MM.1S (cell line): Measurements from ENCODE around the gene GSTT4.
"Not testable (repeated sequence)": the region's sequence is repeated elsewhere in the genome, so short reads cannot be mapped to it uniquely, and the experiment has no call there.

Experiments used
- DNase-seq: peaks from one replicate; pipeline ENCODE4 v3.0.0-alpha.2; 2015
- H2AFZ ChIP-seq: fragments of 300-600 bp; sonication (generic); 2 replicates; pipeline ENCODE4 v1.6.0; 2016; ENCODE audit warnings: antibody characterized with exemption, low read length
- H3F3A ChIP-seq: fragments of 300-600 bp; sonication (generic); 2 replicates; pipeline ENCODE4 v1.6.1; 2016; ENCODE audit warnings: mild to moderate bottlenecking, antibody characterized with exemption, low read length, moderate library complexity, mixed read lengths; ENCODE audit not compliant: insufficient read depth
- H3K27ac ChIP-seq: fragments of 300-600 bp; sonication (generic); 2 replicates; pipeline ENCODE4 v1.5.1; 2016; ENCODE audit warnings: mild to moderate bottlenecking, low read length
- H3K27me3 ChIP-seq: fragments of 300-600 bp; sonication (generic); replicated peaks from 2 replicates; pipeline ENCODE4 v1.6.0; 2016; ENCODE audit warnings: low read length; ENCODE audit not compliant: insufficient read depth
- H3K36me3 ChIP-seq: fragments of 300-600 bp; sonication (generic); replicated peaks from 2 replicates; pipeline ENCODE4 v1.6.1; 2016; ENCODE audit warnings: mild to moderate bottlenecking, low read length, mixed read lengths; ENCODE audit not compliant: insufficient read depth
- H3K4me1 ChIP-seq: fragments of 300-600 bp; sonication (generic); 2 replicates; pipeline ENCODE4 v1.6.1; 2016; ENCODE audit warnings: low read length, mixed read lengths
- H3K4me2 ChIP-seq: fragments of 300-600 bp; sonication (generic); 2 replicates; pipeline ENCODE4 v1.6.0; 2016; ENCODE audit warnings: low read depth, low read length
- H3K4me3 ChIP-seq: fragments of 300-600 bp; sonication (generic); 2 replicates; pipeline ENCODE4 v1.5.1; 2016; ENCODE audit warnings: low read length, mixed read lengths
- H3K79me2 ChIP-seq: fragments of 300-600 bp; sonication (generic); 2 replicates; pipeline ENCODE4 v1.6.1; 2016; ENCODE audit warnings: mixed run types, low read length, mixed read lengths
- H3K9ac ChIP-seq: fragments of 300-600 bp; sonication (generic); 2 replicates; pipeline ENCODE4 v1.6.1; 2016; ENCODE audit warnings: low read length, mixed read lengths
- H3K9me2 ChIP-seq: fragments of 300-600 bp; sonication (generic); replicated peaks from 2 replicates; pipeline ENCODE4 v1.6.1; 2016; ENCODE audit warnings: mild to moderate bottlenecking, low read length, mixed read lengths; ENCODE audit not compliant: insufficient read depth
- H3K9me3 ChIP-seq: fragments of 300-600 bp; sonication (generic); replicated peaks from 2 replicates; pipeline ENCODE4 v1.6.1; 2016; ENCODE audit warnings: mild to moderate bottlenecking, low read length, mixed read lengths; ENCODE audit not compliant: insufficient read depth
- H4K20me1 ChIP-seq: fragments of 300-600 bp; sonication (generic); 2 replicates; pipeline ENCODE4 v1.6.1; 2016; ENCODE audit warnings: mild to moderate bottlenecking, low read length, moderate library complexity, mixed read lengths; ENCODE audit not compliant: insufficient read depth
- CTCF ChIP-seq: fragments of 300-600 bp; sonication (generic); IDR thresholded peaks from 2 replicates; pipeline ENCODE4 v1.5.1; 2016; ENCODE audit warnings: antibody characterized with exemption, low read length, mixed read lengths
- EZH2 ChIP-seq: fragments of 300-600 bp; sonication (generic); optimal IDR thresholded peaks from 2 replicates; pipeline ENCODE3; 2017; ENCODE audit warnings: low read depth, mild to moderate bottlenecking, antibody characterized with exemption, low read length, mixed read lengths

The GSTT4 gene

GRCh38 chr22:23986538-23987178 is 18.6 kb downstream of the GSTT4 start:
- not testable (repeated sequence) for H3K4me1 ChIP-seq, H3K79me2 ChIP-seq, H3K4me3 ChIP-seq, H3K9ac ChIP-seq, H3K27ac ChIP-seq, DNase-seq, H3K36me3 ChIP-seq, H3K9me2 ChIP-seq, H3K4me2 ChIP-seq, H3K27me3 ChIP-seq, H4K20me1 ChIP-seq, H3F3A ChIP-seq, H2AFZ ChIP-seq, H3K9me3 ChIP-seq

- DNase-seq, H3K4me3 ChIP-seq, H3K9ac ChIP-seq: not testable (repeated sequence)
Observed at GRCh38 chr22:23986089-23986488, 19.2 kb downstream of the GSTT4 start.

GRCh38 chr22:23984430-23984829 is 20.8 kb downstream of the GSTT4 start:
- H3K4me2 ChIP-seq = no peak overlapping the region
- H3K4me3 ChIP-seq = no peak overlapping the region
- no peak overlapping the region for H3K27ac ChIP-seq
- H3F3A ChIP-seq = no peaks in the 10 kb centered on the region
- no peaks in the 10 kb centered on the region for H3K79me2 ChIP-seq
- H3K9me3 ChIP-seq = no peaks in the 10 kb centered on the region
- no peaks in the 10 kb centered on the region for H4K20me1 ChIP-seq
- peak; percentile 58 for TF ChIP-seq CTCF
- no peak for TF ChIP-seq EZH2
- H3K9me2 ChIP-seq = no peaks in the 10 kb centered on the region
- H3K4me1 ChIP-seq = no peaks in the 10 kb centered on the region
- no peak overlapping the region for H2AFZ ChIP-seq
- peak; percentile 22 for DNase-seq
- H3K27me3 ChIP-seq = no peaks in the 10 kb centered on the region
- no peak overlapping the region for H3K9ac ChIP-seq
- no peaks in the 10 kb centered on the region for H3K36me3 ChIP-seq

More at GRCh38 chr22:23986089-23986488, 19.2 kb downstream of the GSTT4 start:
- H3K36me3 ChIP-seq, H3K9me3 ChIP-seq, H4K20me1 ChIP-seq, H3K4me1 ChIP-seq, H3K9me2 ChIP-seq, H2AFZ ChIP-seq, H3K27ac ChIP-seq, H3K4me2 ChIP-seq, H3K79me2 ChIP-seq, H3K27me3 ChIP-seq, H3F3A ChIP-seq: not testable (repeated sequence)

- not testable (repeated sequence) for H3K36me3 ChIP-seq, H3F3A ChIP-seq, DNase-seq, H3K4me2 ChIP-seq, H3K9me2 ChIP-seq, H3K4me1 ChIP-seq, H3K79me2 ChIP-seq, H3K27me3 ChIP-seq, H2AFZ ChIP-seq, H3K27ac ChIP-seq, H3K9ac ChIP-seq, H4K20me1 ChIP-seq, H3K9me3 ChIP-seq, H3K4me3 ChIP-seq
Observed at GRCh38 chr22:23980567-23980966, 24.7 kb downstream of the GSTT4 start.

- H3K27me3 ChIP-seq, H3K9me2 ChIP-seq, H3K4me2 ChIP-seq, H2AFZ ChIP-seq, H3K9me3 ChIP-seq, H4K20me1 ChIP-seq, H3K36me3 ChIP-seq, H3F3A ChIP-seq, H3K4me1 ChIP-seq, DNase-seq, H3K4me3 ChIP-seq, H3K79me2 ChIP-seq, H3K27ac ChIP-seq, H3K9ac ChIP-seq: not testable (repeated sequence)
Observed at GRCh38 chr22:23979557-23980240, 25.6 kb downstream of the GSTT4 start, which contains the start of gene GSTT2. Gene GSTT2 (plus strand): TSS chr22:23980134.

GRCh38 chr22:23977304-23977703 is 27.9 kb downstream of the GSTT4 start:
- not testable (repeated sequence) for H4K20me1 ChIP-seq, H3K4me3 ChIP-seq, H3K36me3 ChIP-seq, H3K79me2 ChIP-seq, H3K9ac ChIP-seq, H2AFZ ChIP-seq, DNase-seq, H3K9me3 ChIP-seq, H3K27me3 ChIP-seq, H3K9me2 ChIP-seq, H3F3A ChIP-seq, H3K4me1 ChIP-seq, H3K4me2 ChIP-seq, H3K27ac ChIP-seq

GRCh38 chr22:23974836-23975352 is 30.4 kb downstream of the GSTT4 start:
- not testable (repeated sequence) for H3K4me2 ChIP-seq

More at GRCh38 chr22:23974836-23975352, 30.4 kb downstream of the GSTT4 start:
- peaks cover 21% of the 10 kb centered on the region for H3K79me2 ChIP-seq
- H3K36me3 ChIP-seq, H3K27me3 ChIP-seq, H3K27ac ChIP-seq, H3K4me1 ChIP-seq, H3K9ac ChIP-seq, H3F3A ChIP-seq, H3K9me3 ChIP-seq, H3K4me3 ChIP-seq, DNase-seq, H3K9me2 ChIP-seq, H2AFZ ChIP-seq, H4K20me1 ChIP-seq: not testable (repeated sequence)
